H1 (cell line): ENCODE results near the gene LECT2.

Source experiments
- CHD2 ChIP-seq: IDR thresholded peaks from 2 replicates; pipeline ENCODE4 v1.6.1; 2012; ENCODE audit warnings: low read length, improper control_type of control experiment
- EP300 ChIP-seq, 2 experiments: IDR thresholded peaks; 1 replicate in 1 of 2; 2 replicates in 1 of 2; pipeline ENCODE4 v1.6.1; 2011 to 2012; ENCODE audit warnings: low read depth in 2 of 2, low read length in 2 of 2, mild to moderate bottlenecking in 2 of 2, borderline replicate concordance in 1 of 2, inconsistent platforms in 1 of 2, moderate library complexity in 1 of 2
- EZH2 ChIP-seq: fragments of 200-600 bp; sonication (generic); IDR thresholded peaks from 2 replicates; pipeline ENCODE4 v1.7.1; 2012; ENCODE audit warnings: low read depth, mild to moderate bottlenecking, moderate library complexity, low read length, inconsistent platforms; ENCODE audit not compliant: severe bottlenecking
- GABPA ChIP-seq: IDR thresholded peaks from 2 replicates; pipeline ENCODE4 v1.6.1; 2011; ENCODE audit warnings: mild to moderate bottlenecking, low read length, moderate library complexity, borderline replicate concordance; ENCODE audit not compliant: insufficient read depth
- GTF2F1 ChIP-seq: IDR thresholded peaks from 2 replicates; pipeline ENCODE4 v1.6.1; 2012; ENCODE audit warnings: low read depth, low read length, improper control_type of control experiment, borderline replicate concordance
- KDM1A ChIP-seq: fragments of 200-600, 300-600 bp; sonication (generic); IDR thresholded peaks from 2 replicates; pipeline ENCODE4 v1.7.1; 2016; ENCODE audit warnings: mild to moderate bottlenecking, low read length, borderline replicate concordance
- POLR2A ChIP-seq, 2 experiments: IDR thresholded peaks; 1 replicate in 1 of 2; 2 replicates in 1 of 2; pipeline ENCODE4 v1.6.1; 2011; ENCODE audit warnings: low read depth in 2 of 2, low read length in 2 of 2, mild to moderate bottlenecking in 2 of 2; ENCODE audit errors: control extremely low read depth in 1 of 2
- POU5F1 ChIP-seq: IDR thresholded peaks from 2 replicates; pipeline ENCODE4 v1.6.1; 2011; ENCODE audit warnings: low read depth, mild to moderate bottlenecking, low read length, moderate library complexity
- RAD21 ChIP-seq, 2 experiments: IDR thresholded peaks in 1 of 2; conservative IDR thresholded peaks in 1 of 2; 2 replicates each; pipeline ENCODE4 v1.6.1; 2011; ENCODE audit warnings: low read depth in 2 of 2, low read length in 2 of 2, improper control_type of control experiment in 1 of 2, inconsistent platforms in 1 of 2, mild to moderate bottlenecking in 1 of 2, moderate library complexity in 1 of 2
- SIX5 ChIP-seq: IDR thresholded peaks from 2 replicates; pipeline ENCODE4 v1.6.1; 2011; ENCODE audit warnings: mild to moderate bottlenecking, low read depth, low read length
- ZNF274 ChIP-seq: IDR thresholded peaks from 2 replicates; pipeline ENCODE4 v1.7.0; 2012; ENCODE audit warnings: low read length, borderline replicate concordance; ENCODE audit errors: extremely low read depth
- TF ChIP-seq, protein P1 (sequence below), 3 experiments: IDR thresholded peaks; 1 replicate in 2 of 3; 2 replicates in 1 of 3; pipeline versions ENCODE4 v1.5.1 to v1.6.1; 2011; ENCODE audit warnings: low read length in 3 of 3, mild to moderate bottlenecking in 3 of 3, inconsistent platforms in 2 of 3, low read depth in 1 of 3, moderate library complexity in 1 of 3; ENCODE audit not compliant: insufficient read depth in 1 of 3; ENCODE audit errors: control extremely low read depth in 1 of 3

DNA sequence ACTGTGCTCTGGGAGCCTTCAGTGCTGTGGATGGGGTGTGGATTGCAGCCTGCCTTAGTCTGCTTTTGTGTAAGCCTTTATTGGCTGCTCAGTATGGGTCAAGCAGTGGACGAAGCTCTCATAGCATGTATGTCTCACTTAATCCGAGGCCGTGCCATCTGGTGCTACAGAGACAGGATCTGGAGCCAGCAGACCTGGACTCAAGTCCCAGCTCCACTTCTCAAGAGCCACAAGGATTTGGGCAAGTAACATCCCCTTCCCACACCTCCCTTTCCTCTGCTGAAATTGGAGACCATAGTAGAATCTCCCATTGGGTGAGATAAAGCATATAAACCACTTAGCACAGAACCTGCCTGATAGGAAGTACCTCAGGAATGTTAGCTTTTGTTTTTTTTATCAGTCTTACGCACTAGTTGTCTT lies 23.4 kb upstream of the LECT2 start:
- TF ChIP-seq, protein P1, sequence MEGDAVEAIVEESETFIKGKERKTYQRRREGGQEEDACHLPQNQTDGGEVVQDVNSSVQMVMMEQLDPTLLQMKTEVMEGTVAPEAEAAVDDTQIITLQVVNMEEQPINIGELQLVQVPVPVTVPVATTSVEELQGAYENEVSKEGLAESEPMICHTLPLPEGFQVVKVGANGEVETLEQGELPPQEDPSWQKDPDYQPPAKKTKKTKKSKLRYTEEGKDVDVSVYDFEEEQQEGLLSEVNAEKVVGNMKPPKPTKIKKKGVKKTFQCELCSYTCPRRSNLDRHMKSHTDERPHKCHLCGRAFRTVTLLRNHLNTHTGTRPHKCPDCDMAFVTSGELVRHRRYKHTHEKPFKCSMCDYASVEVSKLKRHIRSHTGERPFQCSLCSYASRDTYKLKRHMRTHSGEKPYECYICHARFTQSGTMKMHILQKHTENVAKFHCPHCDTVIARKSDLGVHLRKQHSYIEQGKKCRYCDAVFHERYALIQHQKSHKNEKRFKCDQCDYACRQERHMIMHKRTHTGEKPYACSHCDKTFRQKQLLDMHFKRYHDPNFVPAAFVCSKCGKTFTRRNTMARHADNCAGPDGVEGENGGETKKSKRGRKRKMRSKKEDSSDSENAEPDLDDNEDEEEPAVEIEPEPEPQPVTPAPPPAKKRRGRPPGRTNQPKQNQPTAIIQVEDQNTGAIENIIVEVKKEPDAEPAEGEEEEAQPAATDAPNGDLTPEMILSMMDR (IDR thresholded peaks at IDR 0.05; ENCODE audit: control extremely low read depth in 1 of 3, insufficient read depth in 1 of 3, low read depth in 1 of 3, low read length in 3 of 3): no peak
- TF ChIP-seq GTF2F1 (no peak), ZNF274 (no peak), GABPA (no peak), POLR2A (IDR thresholded peaks at IDR 0.05; ENCODE audit: control extremely low read depth in 1 of 2, low read depth in 2 of 2, low read length in 2 of 2) (no peak), EP300 (IDR thresholded peaks at IDR 0.05; ENCODE audit: borderline replicate concordance in 1 of 2, low read depth in 2 of 2, low read length in 2 of 2) (no peak), KDM1A (no peak), EZH2 (no peak), CHD2 (no peak), RAD21 (IDR thresholded peaks at IDR 0.05 in 1 of 2, conservative IDR thresholded peaks at IDR 0.05 in 1 of 2; ENCODE audit: low read depth in 2 of 2, low read length in 2 of 2) (no peak), POU5F1 (no peak), SIX5 (no peak)
